ENCODE results near the gene ALOX15B. TPM values are rescaled to one million over a fixed set of nuclear protein-coding genes. Genes with fewer than 3 reads are reported as not detected.

Gene ALOX15B
- total and polyA plus RNA-seq, 9 of the 15 experiments (the other 6 are each of a cell fraction or from before 2014, with no cell fraction given): 0.04 TPM; not detected in 8

GRCh38 chr17:8055851-8056231 lies 17.0 kb downstream of the ALOX15B start:
- Histone ChIP-seq H2AFZ (ENCODE audit: low read depth, low read length) (no peak overlapping the region), H3K27me3 (ENCODE audit: control insufficient read depth in 2 of 2, insufficient read depth in 2 of 2, low read length in 2 of 2) (peaks cover 2 to 12% of the 10 kb centered on the region in 2 experiments; a peak in 2 of 5 replicates), H3K27ac (ENCODE audit: extremely low read depth, low read depth, low read length) (no peak overlapping the region), H3K9me3 (replicated peaks; ENCODE audit: control insufficient read depth, insufficient read depth, low read depth, low read length) (no peaks in the 10 kb centered on the region), H3K9me1 (ENCODE audit: control insufficient read depth, insufficient read depth, low read length) (no peaks in the 10 kb centered on the region), H3K9ac (ENCODE audit: insufficient read depth in 1 of 2, low read depth in 2 of 2, low read length in 2 of 2) (no peak overlapping the region), H3K36me3 (ENCODE audit: control insufficient read depth, insufficient read depth, low read length) (no peaks in the 10 kb centered on the region), H3K79me2 (ENCODE audit: control insufficient read depth, insufficient read depth, low read length) (no peaks in the 10 kb centered on the region), H3K4me3 (no peak overlapping the region), H4K20me1 (replicated peaks; ENCODE audit: control insufficient read depth, insufficient read depth, low read length) (no peaks in the 10 kb centered on the region), H3K4me2 (ENCODE audit: insufficient read depth, low read length) (no peak overlapping the region), H3K4me1 (replicated peaks in 1 of 2; ENCODE audit: control insufficient read depth in 2 of 2, insufficient read depth in 2 of 2, low read length in 2 of 2) (no peaks in the 10 kb centered on the region; a peak in 1 of 5 replicates)
- intact Hi-C loops (cut with micrococcal nuclease) (loop anchor here (2.0 to 10.0 kb wide), 2 partner anchors 61 to 143 kb away; no protein-coding TSS in a partner anchor), in situ Hi-C loops (cut with MboI) (loop anchor here (5.0 to 25.0 kb wide), 3 partner anchors 144 to 931 kb away; partner anchors contain the start of gene MFSD6L)
- POLR2A ChIA-PET: no interaction called here
- 0% methylated on average over 1 of the region's 3 CpGs for WGBS (ENCODE audit: insufficient coverage, low coverage, missing lambda C conversion rate)
- TF ChIP-seq MEF2A (IDR thresholded peaks at IDR 0.05; ENCODE audit: control insufficient read depth, low read depth, low read length) (no peak), FOXK2 (conservative IDR thresholded peaks at IDR 0.05 in 1 of 2, IDR thresholded peaks at IDR 0.05 in 1 of 2; ENCODE audit: low read depth in 2 of 2) (no peak), CREBBP (IDR thresholded peaks at IDR 0.05; ENCODE audit: low read depth, low read length) (no peak), ZBED1 (IDR thresholded peaks at IDR 0.05) (no peak)
- TF ChIP-seq, protein P1, sequence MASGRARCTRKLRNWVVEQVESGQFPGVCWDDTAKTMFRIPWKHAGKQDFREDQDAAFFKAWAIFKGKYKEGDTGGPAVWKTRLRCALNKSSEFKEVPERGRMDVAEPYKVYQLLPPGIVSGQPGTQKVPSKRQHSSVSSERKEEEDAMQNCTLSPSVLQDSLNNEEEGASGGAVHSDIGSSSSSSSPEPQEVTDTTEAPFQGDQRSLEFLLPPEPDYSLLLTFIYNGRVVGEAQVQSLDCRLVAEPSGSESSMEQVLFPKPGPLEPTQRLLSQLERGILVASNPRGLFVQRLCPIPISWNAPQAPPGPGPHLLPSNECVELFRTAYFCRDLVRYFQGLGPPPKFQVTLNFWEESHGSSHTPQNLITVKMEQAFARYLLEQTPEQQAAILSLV (tag; IDR thresholded peaks at IDR 0.05): no peak
- TF ChIP-seq, protein P2, sequence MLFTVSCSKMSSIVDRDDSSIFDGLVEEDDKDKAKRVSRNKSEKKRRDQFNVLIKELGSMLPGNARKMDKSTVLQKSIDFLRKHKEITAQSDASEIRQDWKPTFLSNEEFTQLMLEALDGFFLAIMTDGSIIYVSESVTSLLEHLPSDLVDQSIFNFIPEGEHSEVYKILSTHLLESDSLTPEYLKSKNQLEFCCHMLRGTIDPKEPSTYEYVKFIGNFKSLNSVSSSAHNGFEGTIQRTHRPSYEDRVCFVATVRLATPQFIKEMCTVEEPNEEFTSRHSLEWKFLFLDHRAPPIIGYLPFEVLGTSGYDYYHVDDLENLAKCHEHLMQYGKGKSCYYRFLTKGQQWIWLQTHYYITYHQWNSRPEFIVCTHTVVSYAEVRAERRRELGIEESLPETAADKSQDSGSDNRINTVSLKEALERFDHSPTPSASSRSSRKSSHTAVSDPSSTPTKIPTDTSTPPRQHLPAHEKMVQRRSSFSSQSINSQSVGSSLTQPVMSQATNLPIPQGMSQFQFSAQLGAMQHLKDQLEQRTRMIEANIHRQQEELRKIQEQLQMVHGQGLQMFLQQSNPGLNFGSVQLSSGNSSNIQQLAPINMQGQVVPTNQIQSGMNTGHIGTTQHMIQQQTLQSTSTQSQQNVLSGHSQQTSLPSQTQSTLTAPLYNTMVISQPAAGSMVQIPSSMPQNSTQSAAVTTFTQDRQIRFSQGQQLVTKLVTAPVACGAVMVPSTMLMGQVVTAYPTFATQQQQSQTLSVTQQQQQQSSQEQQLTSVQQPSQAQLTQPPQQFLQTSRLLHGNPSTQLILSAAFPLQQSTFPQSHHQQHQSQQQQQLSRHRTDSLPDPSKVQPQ (CRISPR knock-in tag; IDR thresholded peaks at IDR 0.05; ENCODE audit: borderline replicate concordance): no peak
- no peak for DNase-seq (ENCODE audit: extremely low read depth in 1 of 4, low spot score in 3 of 4)
- ATAC-seq: no peak
- no TSS peak for BruUV-seq (replicated peaks)
- CTCF ChIA-PET (ENCODE audit: low intra/inter-chr PET ratio): interaction anchor here (3.4 kb wide), 1 partner anchor 39 kb away, joined by 17 read pairs; no protein-coding TSS in a partner anchor
- FAIRE-seq: no peak
